ENCODE results near the gene TWNK. TPM values are rescaled to one million over a fixed set of nuclear protein-coding genes. Genes with fewer than 3 reads are reported as not detected.

Gene TWNK
- total RNA-seq, 1 donor from 2014 or later = 41.1 TPM

DNA sequence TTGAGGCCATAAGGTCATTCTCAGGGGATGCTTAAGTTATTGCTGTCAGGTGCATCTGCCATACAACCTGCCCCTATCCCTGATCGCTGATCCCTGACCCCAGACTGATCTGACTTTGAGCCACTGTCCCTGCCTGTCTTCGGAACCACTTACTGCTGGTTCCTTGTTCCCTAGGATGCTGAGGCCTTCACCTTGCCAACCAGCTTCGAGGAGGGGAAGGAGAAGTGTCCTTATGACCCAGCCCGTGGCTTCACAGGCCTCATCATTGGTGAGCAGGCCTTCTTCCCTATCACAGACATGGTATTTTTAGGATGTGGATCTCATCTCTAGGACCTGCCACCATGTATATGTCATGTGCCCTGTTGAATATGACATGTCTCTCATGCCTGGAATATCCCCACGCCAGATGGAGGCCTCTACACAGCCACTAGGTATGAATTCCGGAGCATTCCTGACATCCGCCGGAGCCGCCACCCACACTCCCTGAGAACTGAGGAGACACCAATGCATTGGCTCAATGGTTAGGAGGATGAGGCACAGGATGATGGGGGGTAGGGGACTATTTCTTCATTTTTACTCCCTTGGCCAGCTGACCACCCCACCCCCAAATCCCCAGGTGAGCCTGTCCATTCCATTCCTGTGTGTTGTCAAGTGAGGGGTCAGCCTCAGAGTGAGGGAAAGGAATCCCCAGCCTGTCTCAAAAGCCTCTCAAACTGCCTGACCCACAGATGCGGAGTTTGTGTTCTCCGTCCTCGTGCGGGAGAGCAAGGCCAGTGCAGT is 9.0 kb upstream of the TWNK start:
- peaks cover 8% of the 10 kb centered on the region for H3K36me3 Mint-ChIP-seq (ENCODE audit: low read depth)
- H3K27ac Mint-ChIP-seq = no peak overlapping the region
- intact Hi-C loops (cut with micrococcal nuclease) = no loop called here
- H3K4me3 Mint-ChIP-seq = no peak overlapping the region
- peaks cover 4% of the 10 kb centered on the region for H3K27me3 Mint-ChIP-seq (ENCODE audit: insufficient read depth)
- no peaks in the 10 kb centered on the region for H3K4me1 Mint-ChIP-seq (ENCODE audit: low read depth)
- no peaks in the 10 kb centered on the region for H3K9me3 Mint-ChIP-seq
- no peak for DNase-seq (ENCODE audit: low spot score)

DNA sequence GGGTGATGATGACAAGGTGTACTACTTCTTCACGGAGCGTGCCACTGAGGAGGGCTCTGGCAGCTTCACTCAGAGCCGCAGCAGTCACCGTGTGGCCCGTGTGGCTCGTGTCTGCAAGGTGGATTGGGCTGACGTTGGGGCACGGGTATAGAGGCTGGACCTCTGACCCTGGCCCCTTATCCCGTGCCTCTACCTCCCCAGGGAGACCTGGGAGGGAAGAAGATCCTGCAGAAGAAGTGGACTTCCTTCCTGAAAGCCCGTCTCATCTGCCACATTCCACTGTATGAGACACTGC is 8.5 kb upstream of the TWNK start:
- intact Hi-C loops (cut with micrococcal nuclease) = no loop called here

DNA sequence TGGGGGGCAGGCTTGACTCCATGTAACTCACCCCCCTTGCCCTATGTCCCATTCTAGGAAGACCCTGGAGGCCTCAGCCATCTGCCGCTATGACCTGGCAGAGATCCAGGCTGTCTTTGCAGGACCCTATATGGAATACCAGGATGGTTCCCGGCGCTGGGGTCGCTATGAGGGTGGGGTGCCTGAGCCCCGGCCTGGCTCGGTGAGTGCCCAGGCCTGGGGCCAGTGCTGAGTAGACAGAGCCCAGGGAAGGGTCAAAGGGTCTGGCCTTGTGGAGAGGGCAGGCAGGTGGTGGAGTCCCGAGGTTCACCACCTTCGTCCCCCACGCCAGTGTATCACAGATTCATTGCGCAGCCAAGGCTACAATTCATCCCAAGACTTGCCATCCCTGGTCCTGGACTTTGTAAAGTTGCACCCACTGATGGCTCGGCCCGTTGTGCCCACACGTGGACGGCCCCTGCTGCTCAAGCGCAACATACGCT is 7.5 kb upstream of the TWNK start:
- Mint-ChIP-seq H3K27ac (no peak overlapping the region), H3K36me3 (ENCODE audit: low read depth) (peaks cover 12% of the 10 kb centered on the region), H3K4me1 (ENCODE audit: low read depth) (no peaks in the 10 kb centered on the region), H3K4me3 (no peak overlapping the region), H3K27me3 (ENCODE audit: insufficient read depth) (no peaks in the 10 kb centered on the region), H3K9me3 (no peaks in the 10 kb centered on the region)
- intact Hi-C loops (cut with micrococcal nuclease) = no loop called here
- DNase-seq (ENCODE audit: low spot score) = no peak

More for the DNA sequence above, 8.5 kb upstream of the TWNK start:
- H3K27ac Mint-ChIP-seq = no peak overlapping the region
- H3K27me3 Mint-ChIP-seq (ENCODE audit: insufficient read depth) = no peaks in the 10 kb centered on the region
- no peak overlapping the region for H3K4me3 Mint-ChIP-seq
- H3K9me3 Mint-ChIP-seq = no peaks in the 10 kb centered on the region
- no peak for DNase-seq (ENCODE audit: low spot score)
- H3K36me3 Mint-ChIP-seq (ENCODE audit: low read depth) = peaks cover 8% of the 10 kb centered on the region
- H3K4me1 Mint-ChIP-seq (ENCODE audit: low read depth) = no peaks in the 10 kb centered on the region

DNA sequence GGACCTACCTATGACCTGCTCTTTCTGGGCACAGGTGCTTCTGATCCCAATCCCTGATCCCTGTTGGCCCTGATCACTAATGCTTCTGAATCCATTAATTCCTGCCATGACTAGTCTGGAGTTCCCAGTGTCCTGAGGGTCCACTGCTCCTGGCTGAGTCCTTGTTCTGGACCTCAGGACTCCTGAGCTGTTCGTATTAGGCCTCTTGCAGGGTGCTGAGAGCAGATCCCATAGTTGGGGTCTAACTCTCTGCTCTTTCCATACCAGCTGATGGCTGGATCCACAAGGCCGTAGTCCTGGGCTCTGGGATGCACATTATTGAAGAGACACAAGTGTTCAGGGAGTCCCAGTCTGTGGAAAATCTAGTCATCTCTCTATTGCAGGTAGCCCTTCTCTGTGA is 7.0 kb upstream of the TWNK start:
- Mint-ChIP-seq H3K9me3 (no peaks in the 10 kb centered on the region), H3K4me3 (no peak overlapping the region), H3K27me3 (ENCODE audit: insufficient read depth) (no peaks in the 10 kb centered on the region), H3K36me3 (ENCODE audit: low read depth) (peaks cover 12% of the 10 kb centered on the region), H3K4me1 (ENCODE audit: low read depth) (no peaks in the 10 kb centered on the region), H3K27ac (no peak overlapping the region)
- intact Hi-C loops (cut with micrococcal nuclease) = no loop called here
- no peak for DNase-seq (ENCODE audit: low spot score)

DNA sequence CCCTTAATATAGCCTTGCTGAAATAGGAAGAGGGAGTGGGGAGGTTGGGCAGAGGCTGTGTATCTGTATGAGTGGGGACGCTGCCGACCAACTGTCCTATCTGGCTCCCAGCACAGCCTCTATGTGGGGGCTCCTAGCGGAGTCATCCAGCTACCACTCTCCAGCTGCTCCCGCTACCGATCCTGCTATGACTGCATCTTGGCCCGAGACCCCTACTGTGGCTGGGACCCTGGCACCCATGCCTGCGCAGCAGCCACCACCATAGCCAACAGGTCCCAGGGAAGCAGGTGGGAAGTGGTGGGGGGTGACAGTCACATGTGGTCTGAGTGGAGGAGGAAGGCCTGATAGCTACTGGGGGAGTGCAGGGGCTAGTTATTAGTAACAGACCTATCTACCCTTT is 6.6 kb upstream of the TWNK start:
- H3K27ac Mint-ChIP-seq = no peak overlapping the region
- peaks cover 12% of the 10 kb centered on the region for H3K36me3 Mint-ChIP-seq (ENCODE audit: low read depth)
- H3K4me3 Mint-ChIP-seq = no peak overlapping the region
- H3K9me3 Mint-ChIP-seq = no peaks in the 10 kb centered on the region
- H3K4me1 Mint-ChIP-seq (ENCODE audit: low read depth) = no peaks in the 10 kb centered on the region
- intact Hi-C loops (cut with micrococcal nuclease) = no loop called here
- H3K27me3 Mint-ChIP-seq (ENCODE audit: insufficient read depth) = no peaks in the 10 kb centered on the region
- no peak for DNase-seq (ENCODE audit: low spot score)

DNA sequence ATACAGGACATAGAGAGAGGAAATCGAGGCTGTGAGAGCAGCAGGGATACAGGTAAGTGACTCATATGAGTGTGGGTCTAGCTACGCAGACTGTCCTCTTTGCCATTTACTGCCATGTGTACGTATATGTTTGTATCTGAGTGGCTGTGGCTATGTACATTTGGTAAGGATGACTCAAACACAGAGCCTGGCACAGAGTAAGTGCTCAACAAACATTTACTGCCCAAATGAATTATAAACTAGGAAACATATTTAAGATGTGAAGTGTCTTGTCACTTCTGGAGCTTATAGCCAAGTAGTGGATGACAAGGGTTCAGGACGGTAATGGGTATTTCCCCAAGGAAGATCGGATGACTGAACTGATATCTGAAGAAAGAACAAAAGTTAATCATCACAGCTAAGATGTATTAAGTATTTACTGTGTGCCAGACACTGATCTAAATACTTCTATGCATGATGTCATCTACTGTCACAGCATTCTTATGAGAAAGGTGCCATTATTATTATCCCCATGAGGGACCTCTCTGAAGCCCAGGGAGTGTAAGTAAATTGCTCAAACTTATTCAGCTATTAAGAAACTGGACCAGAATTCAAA is 6.1 kb upstream of the TWNK start:
- DNase-seq (ENCODE audit: low spot score) = no peak
- Mint-ChIP-seq H3K4me1 (ENCODE audit: low read depth) (peaks cover 1% of the 10 kb centered on the region), H3K4me3 (no peak overlapping the region), H3K27me3 (ENCODE audit: insufficient read depth) (no peaks in the 10 kb centered on the region), H3K36me3 (ENCODE audit: low read depth) (peaks cover 15% of the 10 kb centered on the region), H3K27ac (no peak overlapping the region), H3K9me3 (no peaks in the 10 kb centered on the region)
- intact Hi-C loops (cut with micrococcal nuclease) = no loop called here

DNA sequence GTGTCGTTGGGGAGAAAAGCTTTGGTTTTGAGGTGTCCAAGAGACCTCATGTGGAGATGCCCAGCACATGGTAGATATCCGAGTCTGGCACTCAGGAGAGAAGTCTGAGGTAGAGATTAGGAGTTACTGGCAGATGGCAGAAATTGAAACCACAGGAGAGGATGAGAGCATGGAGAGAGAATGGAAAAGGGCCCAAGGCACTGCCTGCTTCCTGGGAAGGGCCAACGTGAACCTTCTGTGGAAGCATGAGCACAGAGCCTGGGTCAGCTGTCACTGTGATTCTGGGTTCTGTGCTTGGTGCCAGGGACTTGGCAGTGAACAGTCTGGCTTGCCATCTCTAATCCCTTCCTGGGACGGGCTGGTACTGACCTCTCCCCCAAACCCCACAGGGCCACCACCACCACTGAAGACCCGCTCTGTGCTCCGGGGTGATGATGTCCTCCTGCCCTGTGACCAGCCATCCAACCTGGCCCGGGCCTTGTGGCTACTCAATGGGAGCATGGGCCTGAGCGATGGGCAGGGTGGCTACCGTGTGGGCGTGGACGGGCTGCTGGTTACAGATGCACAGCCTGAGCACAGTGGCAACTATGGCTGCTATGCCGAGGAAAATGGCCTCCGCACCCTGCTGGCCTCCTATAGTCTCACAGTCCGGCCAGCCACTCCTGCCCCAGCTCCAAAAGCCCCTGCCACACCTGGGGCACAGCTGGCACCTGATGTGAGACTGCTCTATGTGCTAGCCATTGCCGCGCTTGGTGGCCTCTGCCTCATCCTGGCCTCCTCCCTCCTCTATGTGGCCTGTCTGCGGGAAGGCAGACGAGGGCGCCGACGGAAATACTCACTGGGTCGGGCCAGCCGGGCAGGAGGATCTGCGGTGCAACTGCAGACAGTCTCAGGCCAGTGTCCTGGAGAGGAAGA is 4.2 kb upstream of the TWNK start:
- H3K36me3 Mint-ChIP-seq (ENCODE audit: low read depth) = peaks cover 23% of the 10 kb centered on the region
- intact Hi-C loops (cut with micrococcal nuclease) = no loop called here
- DNase-seq (ENCODE audit: low spot score) = no peak
- no peaks in the 10 kb centered on the region for H3K27me3 Mint-ChIP-seq (ENCODE audit: insufficient read depth)
- no peak overlapping the region for H3K27ac Mint-ChIP-seq
- peaks cover 15% of the 10 kb centered on the region for H3K4me1 Mint-ChIP-seq (ENCODE audit: low read depth)
- no peaks in the 10 kb centered on the region for H3K9me3 Mint-ChIP-seq
- H3K4me3 Mint-ChIP-seq = no peak overlapping the region

DNA sequence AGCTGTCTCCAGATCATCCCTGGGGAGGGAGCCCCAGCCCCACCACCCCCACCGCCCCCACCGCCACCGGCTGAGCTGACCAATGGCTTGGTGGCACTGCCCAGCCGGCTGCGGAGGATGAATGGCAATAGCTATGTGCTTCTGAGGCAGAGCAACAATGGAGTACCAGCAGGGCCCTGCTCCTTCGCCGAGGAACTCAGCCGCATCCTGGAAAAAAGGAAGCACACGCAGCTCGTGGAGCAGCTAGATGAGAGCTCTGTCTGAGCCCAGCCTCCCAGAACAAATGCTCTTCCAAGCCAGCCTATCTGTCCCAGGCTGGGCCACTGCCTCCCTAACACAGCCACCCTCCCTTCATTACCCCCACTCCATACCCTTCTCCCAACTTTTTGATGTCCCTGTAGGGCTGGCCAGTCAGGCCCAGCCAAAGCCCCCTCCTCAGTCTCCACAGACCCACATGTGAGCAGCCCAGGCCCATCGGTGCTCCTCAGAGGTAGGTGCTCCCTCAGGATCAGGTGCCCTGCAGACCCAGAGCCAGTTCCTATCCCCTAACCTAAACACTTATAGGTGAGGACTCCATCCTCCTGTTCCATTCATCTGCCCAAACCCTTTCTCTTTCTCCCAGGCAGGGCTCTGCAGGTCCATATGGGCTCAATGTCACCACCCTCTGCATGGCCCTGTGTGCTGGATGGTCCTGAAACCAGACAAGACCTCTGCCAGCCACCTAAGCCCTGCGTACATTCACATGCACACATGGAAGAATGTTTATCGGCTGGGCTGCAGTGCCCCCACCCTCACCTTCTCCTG is 3.3 kb upstream of the TWNK start:
- H3K9me3 Mint-ChIP-seq = no peaks in the 10 kb centered on the region
- H3K36me3 Mint-ChIP-seq (ENCODE audit: low read depth) = peaks cover 22% of the 10 kb centered on the region
- no peak overlapping the region for H3K4me3 Mint-ChIP-seq
- DNase-seq (ENCODE audit: low spot score) = no peak
- H3K4me1 Mint-ChIP-seq (ENCODE audit: low read depth) = peaks cover 15% of the 10 kb centered on the region
- H3K27ac Mint-ChIP-seq = peak overlapping the region; percentile 52
- no peaks in the 10 kb centered on the region for H3K27me3 Mint-ChIP-seq (ENCODE audit: insufficient read depth)
- intact Hi-C loops (cut with micrococcal nuclease) = no loop called here

DNA sequence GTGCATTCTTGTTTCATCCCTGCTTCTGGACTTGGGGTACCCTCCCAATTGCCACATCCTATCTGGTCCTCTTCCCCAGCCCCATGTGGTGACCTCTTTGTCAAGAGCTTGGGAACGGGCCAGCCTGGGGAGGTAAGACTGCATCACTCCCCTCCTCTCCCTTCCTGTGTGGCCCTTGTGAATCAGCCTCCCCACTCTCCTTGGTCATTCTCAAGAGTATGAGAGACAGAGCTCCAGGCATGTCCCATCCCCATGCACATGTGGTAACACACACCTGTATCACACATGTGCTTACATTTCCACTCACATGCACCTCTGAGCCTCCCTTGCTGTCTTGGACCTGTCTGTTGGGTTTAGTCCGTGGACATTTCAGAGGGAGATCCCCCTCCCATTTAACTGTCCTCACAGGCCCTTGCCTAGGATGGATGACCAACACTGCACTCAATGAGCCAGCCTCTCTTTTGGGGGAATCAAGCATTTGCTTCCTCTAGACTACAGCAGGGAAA is 2.6 kb upstream of the TWNK start:
- no peaks in the 10 kb centered on the region for H3K27me3 Mint-ChIP-seq (ENCODE audit: insufficient read depth)
- no peaks in the 10 kb centered on the region for H3K9me3 Mint-ChIP-seq
- peaks cover 15% of the 10 kb centered on the region for H3K4me1 Mint-ChIP-seq (ENCODE audit: low read depth)
- intact Hi-C loops (cut with micrococcal nuclease) = no loop called here
- peaks cover 27% of the 10 kb centered on the region for H3K36me3 Mint-ChIP-seq (ENCODE audit: low read depth)
- no peak overlapping the region for H3K27ac Mint-ChIP-seq
- DNase-seq (ENCODE audit: low spot score) = no peak
- no peak overlapping the region for H3K4me3 Mint-ChIP-seq

DNA sequence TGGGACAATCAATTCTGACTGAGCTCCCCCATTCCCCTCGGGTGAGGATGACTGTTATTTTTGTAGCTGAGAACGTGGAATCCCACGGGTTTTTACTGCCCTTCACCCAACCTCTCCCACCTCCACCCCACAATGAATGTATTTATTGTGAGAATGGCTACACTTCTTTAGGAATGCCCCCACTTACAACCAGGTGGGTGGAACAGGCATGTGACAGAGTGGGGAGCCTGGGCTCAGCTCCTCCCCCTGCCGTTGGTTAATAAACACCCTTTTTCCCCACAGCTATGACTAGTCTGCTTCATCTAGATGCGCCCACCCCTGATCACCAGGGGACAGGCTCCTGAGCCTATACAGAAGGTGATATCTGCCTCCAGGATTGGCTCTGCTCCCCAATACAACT is 2.0 kb upstream of the TWNK start:
- H3K9me3 Mint-ChIP-seq = no peaks in the 10 kb centered on the region
- H3K27ac Mint-ChIP-seq = no peak overlapping the region
- H3K4me3 Mint-ChIP-seq = no peak overlapping the region
- peaks cover 31% of the 10 kb centered on the region for H3K36me3 Mint-ChIP-seq (ENCODE audit: low read depth)
- H3K4me1 Mint-ChIP-seq (ENCODE audit: low read depth) = peaks cover 18% of the 10 kb centered on the region
- DNase-seq (ENCODE audit: low spot score) = no peak
- intact Hi-C loops (cut with micrococcal nuclease) = no loop called here
- H3K27me3 Mint-ChIP-seq (ENCODE audit: insufficient read depth) = no peaks in the 10 kb centered on the region

DNA sequence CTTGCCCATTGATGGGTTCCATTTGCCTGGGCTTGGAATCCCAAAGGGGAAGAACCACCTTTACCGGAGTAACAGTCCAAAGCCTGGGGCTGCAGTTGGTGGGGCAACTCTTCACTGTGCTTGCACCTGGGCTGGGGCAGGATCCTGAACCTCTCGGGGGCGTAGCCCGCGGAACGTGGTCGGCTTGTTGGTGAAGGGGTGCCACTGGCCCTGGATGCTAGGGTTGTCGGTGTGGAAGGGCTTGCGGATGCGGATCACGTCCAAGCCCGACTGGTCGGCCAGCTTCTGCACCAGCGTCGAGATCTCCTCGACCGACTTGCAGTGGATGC is 756 bp upstream of the TWNK start:
- no peak for DNase-seq (ENCODE audit: low spot score)
- no peaks in the 10 kb centered on the region for H3K27me3 Mint-ChIP-seq (ENCODE audit: insufficient read depth)
- H3K4me3 Mint-ChIP-seq = peak overlapping the region; percentile 98
- no peaks in the 10 kb centered on the region for H3K9me3 Mint-ChIP-seq
- H3K36me3 Mint-ChIP-seq (ENCODE audit: low read depth) = peaks cover 40% of the 10 kb centered on the region
- intact Hi-C loops (cut with micrococcal nuclease) = no loop called here
- no peak overlapping the region for H3K27ac Mint-ChIP-seq
- peaks cover 24% of the 10 kb centered on the region for H3K4me1 Mint-ChIP-seq (ENCODE audit: low read depth)

DNA sequence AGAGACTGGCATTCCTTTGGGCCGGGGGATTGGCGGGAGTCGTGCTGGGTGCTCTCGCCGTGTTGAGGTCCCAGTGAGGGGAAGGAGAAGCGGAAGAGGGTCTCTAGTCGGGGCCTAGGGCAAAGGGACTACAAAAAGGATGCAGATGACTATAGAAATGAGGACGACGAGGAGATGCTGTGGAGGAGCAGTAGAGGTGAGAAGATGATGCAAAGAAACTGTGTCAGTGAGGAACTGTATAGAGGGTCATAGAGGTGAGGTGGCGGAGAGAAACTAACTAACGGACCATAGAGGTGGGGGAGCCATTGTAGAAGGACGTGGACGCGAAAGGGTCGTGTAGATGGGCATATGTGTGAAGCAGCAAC is 324 bp downstream of the TWNK start:
- peak overlapping the region; percentile 98 for H3K4me3 Mint-ChIP-seq
- no peaks in the 10 kb centered on the region for H3K9me3 Mint-ChIP-seq
- peak overlapping the region; percentile 85 for H3K27ac Mint-ChIP-seq
- H3K27me3 Mint-ChIP-seq (ENCODE audit: insufficient read depth) = no peaks in the 10 kb centered on the region
- peaks cover 24% of the 10 kb centered on the region for H3K4me1 Mint-ChIP-seq (ENCODE audit: low read depth)
- no peak for DNase-seq (ENCODE audit: low spot score)
- H3K36me3 Mint-ChIP-seq (ENCODE audit: low read depth) = peaks cover 38% of the 10 kb centered on the region
- intact Hi-C loops (cut with micrococcal nuclease) = loop anchor here (1.0 kb wide), 5 partner anchors 10 to 451 kb away; partner anchors contain the start of genes PDZD7, SEMA4G and SFXN3
